Esophagus muscularis mucosa (tissue), 3 donors: Measurements from ENCODE around the gene MPPED1.

Experiments
- CTCF ChIP-seq, 3 experiments: fragments of 200-600 bp in 2 of 3; fragments of 450-650 bp in 1 of 3; sonication (generic) in 2 of 3; IDR thresholded peaks; one replicate each; pipeline ENCODE4 v1.5.1; 2017 to 2019; ENCODE audit warnings: antibody characterized with exemption in 3 of 3, mild to moderate bottlenecking in 2 of 3, moderate library complexity in 1 of 3
- POLR2A ChIP-seq: fragments of 450-650 bp; IDR thresholded peaks from one replicate; pipeline ENCODE4 v1.6.1; 2017; ENCODE audit warnings: antibody characterized with exemption, moderate library complexity, mild to moderate bottlenecking, low read depth
- POLR2AphosphoS5 ChIP-seq, 2 donors: sonication (generic); formaldehyde crosslinking; IDR thresholded peaks; one replicate each; pipeline ENCODE4 v1.6.1; 2017; ENCODE audit warnings: antibody characterized with exemption in 2 of 2

DNA sequence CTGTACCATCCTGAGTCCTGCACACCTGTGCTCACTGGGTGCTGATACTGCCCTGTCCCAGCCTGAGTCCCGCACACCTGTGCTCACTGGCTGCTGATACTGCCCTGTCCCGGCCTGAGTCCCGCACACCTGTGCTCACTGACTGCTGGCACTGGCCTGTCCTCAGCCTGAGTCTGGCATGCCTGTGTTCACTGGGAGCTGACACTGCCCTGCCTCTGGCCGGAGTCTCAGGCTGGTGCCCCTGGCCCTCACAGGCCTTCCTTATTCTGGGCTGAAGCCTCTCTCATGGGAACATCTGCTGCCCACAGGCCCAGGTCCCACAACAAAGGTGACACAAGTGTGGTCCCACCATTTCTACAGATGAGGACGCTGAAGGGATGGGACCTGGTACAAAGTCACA lies 115.1 kb downstream of the MPPED1 start:
- TF ChIP-seq POLR2A (no peak), POLR2AphosphoS5 (IDR thresholded peaks at IDR 0.05) (no peak), CTCF (IDR thresholded peaks at IDR 0.05) (no peak)
